Upper lobe of right lung (tissue), 1 donor: ENCODE measurements around the gene AIMP1. TPM values are rescaled to one million over a fixed set of nuclear protein-coding genes. Genes with fewer than 3 reads are reported as not detected.
"Not testable (repeated sequence)": the region's sequence is repeated elsewhere in the genome, so short reads cannot be mapped to it uniquely, and the experiment has no call there.

ENCODE experiments used
- ATAC-seq: fragments of 200-7000 bp; cut with Tn5 transposase; one replicate; pipeline ENCODE4 v1.9.1; 2020; ENCODE audit warnings: mild to moderate bottlenecking, moderate library complexity
- DNase-seq: peaks from one replicate; pipeline ENCODE4 v3.0.0-alpha.2; 2020
- H3K27ac ChIP-seq: fragments of 200-600 bp; one replicate; pipeline ENCODE4 v1.8.0; 2022
- H3K27me3 ChIP-seq: fragments of 200-600 bp; one replicate; pipeline ENCODE4 v1.8.0; 2022; ENCODE audit warnings: mild to moderate bottlenecking
- H3K36me3 ChIP-seq: fragments of 200-600 bp; one replicate; pipeline ENCODE4 v1.8.0; 2022
- H3K4me1 ChIP-seq: fragments of 200-600 bp; one replicate; pipeline ENCODE4 v1.8.0; 2022
- H3K4me3 ChIP-seq: fragments of 200-600 bp; one replicate; pipeline ENCODE4 v1.8.0; 2022; ENCODE audit warnings: mild to moderate bottlenecking
- H3K9me3 ChIP-seq: fragments of 200-600 bp; one replicate; pipeline ENCODE4 v1.8.0; 2022
- intact Hi-C: fragments of 100-400 bp; cut with DNase I; formaldehyde crosslinking; loops from one replicate; pipeline ENCODE4 v1.11.0; 2022
- total RNA-seq: library from RNA; stranded (reverse); fragmentation: NEBNext Ultra II Directional; extraction: Animal tissue kit (Norgen Biotek cat#: 25700); gene quantifications from one replicate; pipeline ENCODE4 v1.2.1, GENCODE V29; 2021
- TF ChIP-seq, protein P1 (sequence below): fragments of 200-600 bp; IDR thresholded peaks from one replicate; pipeline ENCODE4 v1.8.0; 2022; ENCODE audit warnings: antibody characterized with exemption
- donor health status: DM: no; HTN: yes; CAD: no; lungs with severe emphysema.

Gene AIMP1
- total RNA-seq, 1 donor from 2014 or later, result 42.9 TPM

DNA sequence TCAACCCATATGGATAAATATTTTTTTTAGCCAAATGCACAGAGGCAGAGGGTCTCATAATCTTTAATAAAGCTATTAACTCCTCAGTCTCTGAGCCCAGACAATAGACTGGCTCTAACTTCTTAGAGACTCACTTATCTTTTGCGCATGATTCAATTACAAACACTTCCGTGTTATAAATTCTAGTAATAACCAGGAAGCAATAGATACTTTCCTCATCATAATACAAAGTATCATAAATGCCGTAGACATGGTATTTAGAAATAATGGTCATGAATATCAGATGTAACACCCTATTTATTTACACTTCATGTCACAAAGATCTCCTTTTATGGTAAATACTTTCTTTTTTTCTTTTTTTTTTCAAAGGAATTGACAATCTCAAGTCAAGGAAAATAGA lies 56.7 kb downstream of the AIMP1 start:
- no peaks in the 10 kb centered on the region for H3K4me1 ChIP-seq
- no peak overlapping the region for H3K27ac ChIP-seq
- DNase-seq (no peak), ATAC-seq (no peak)
- no peaks in the 10 kb centered on the region for H3K36me3 ChIP-seq
- TF ChIP-seq, protein P1, sequence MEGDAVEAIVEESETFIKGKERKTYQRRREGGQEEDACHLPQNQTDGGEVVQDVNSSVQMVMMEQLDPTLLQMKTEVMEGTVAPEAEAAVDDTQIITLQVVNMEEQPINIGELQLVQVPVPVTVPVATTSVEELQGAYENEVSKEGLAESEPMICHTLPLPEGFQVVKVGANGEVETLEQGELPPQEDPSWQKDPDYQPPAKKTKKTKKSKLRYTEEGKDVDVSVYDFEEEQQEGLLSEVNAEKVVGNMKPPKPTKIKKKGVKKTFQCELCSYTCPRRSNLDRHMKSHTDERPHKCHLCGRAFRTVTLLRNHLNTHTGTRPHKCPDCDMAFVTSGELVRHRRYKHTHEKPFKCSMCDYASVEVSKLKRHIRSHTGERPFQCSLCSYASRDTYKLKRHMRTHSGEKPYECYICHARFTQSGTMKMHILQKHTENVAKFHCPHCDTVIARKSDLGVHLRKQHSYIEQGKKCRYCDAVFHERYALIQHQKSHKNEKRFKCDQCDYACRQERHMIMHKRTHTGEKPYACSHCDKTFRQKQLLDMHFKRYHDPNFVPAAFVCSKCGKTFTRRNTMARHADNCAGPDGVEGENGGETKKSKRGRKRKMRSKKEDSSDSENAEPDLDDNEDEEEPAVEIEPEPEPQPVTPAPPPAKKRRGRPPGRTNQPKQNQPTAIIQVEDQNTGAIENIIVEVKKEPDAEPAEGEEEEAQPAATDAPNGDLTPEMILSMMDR, result no peak
- H3K4me3 ChIP-seq, result no peak overlapping the region
- intact Hi-C loops, result no loop called here
- peaks cover 12% of the 10 kb centered on the region for H3K27me3 ChIP-seq
- H3K9me3 ChIP-seq, result no peaks in the 10 kb centered on the region

DNA sequence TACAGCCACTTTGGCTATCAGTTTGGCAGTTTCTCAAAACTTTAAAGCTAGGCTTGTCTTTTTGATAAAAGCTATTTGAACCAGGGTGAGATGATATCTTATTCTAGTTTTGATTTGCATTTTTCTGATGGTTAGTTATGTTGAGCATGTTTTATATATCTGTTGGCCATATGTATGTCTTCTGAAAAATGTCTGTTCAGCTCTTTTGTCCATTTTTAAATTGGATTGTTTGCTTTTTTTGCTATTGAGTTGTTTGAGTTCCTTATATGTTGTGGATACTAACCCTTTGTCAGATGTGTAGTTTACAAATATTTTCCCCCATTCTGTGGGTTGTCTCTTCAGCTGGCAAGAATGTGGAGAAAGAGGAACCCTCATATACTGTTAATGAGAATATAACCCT lies 63.8 kb downstream of the AIMP1 start:
- no peak overlapping the region for H3K4me3 ChIP-seq
- intact Hi-C loops, result no loop called here
- no peaks in the 10 kb centered on the region for H3K36me3 ChIP-seq
- H3K27ac ChIP-seq, result no peak overlapping the region
- no peaks in the 10 kb centered on the region for H3K4me1 ChIP-seq
- no peaks in the 10 kb centered on the region for H3K9me3 ChIP-seq
- ATAC-seq (no peak), DNase-seq (no peak)
- TF ChIP-seq, protein P1, result no peak
- H3K27me3 ChIP-seq, result peaks cover 5% of the 10 kb centered on the region

DNA sequence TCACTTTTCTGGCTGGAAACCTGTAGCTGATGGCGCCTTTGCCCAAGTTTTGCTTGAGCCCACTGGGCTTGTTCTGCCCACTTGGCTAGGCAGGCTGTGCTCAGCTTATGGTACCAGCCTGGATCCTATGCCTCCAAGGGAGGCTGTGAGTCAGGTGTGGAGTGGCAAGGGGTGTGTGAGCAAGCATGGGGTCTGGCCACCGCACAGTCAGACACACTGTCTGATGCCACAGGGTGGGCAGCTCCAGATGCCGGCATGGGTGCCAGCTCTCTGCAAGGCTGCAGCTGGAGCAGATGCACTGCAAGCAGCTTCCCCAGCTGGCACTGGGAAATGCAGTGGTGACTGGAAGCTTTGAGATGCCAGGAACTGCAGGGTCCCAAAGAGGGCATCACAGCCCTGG lies 68.5 kb downstream of the AIMP1 start:
- no peaks in the 10 kb centered on the region for H3K9me3 ChIP-seq
- no peak overlapping the region for H3K4me3 ChIP-seq
- no peaks in the 10 kb centered on the region for H3K4me1 ChIP-seq
- intact Hi-C loops, result no loop called here
- peaks cover 5% of the 10 kb centered on the region for H3K27me3 ChIP-seq
- H3K36me3 ChIP-seq, result no peaks in the 10 kb centered on the region
- no peak for ATAC-seq
- no peak overlapping the region for H3K27ac ChIP-seq
- no peak for DNase-seq
- TF ChIP-seq, protein P1, result no peak

DNA sequence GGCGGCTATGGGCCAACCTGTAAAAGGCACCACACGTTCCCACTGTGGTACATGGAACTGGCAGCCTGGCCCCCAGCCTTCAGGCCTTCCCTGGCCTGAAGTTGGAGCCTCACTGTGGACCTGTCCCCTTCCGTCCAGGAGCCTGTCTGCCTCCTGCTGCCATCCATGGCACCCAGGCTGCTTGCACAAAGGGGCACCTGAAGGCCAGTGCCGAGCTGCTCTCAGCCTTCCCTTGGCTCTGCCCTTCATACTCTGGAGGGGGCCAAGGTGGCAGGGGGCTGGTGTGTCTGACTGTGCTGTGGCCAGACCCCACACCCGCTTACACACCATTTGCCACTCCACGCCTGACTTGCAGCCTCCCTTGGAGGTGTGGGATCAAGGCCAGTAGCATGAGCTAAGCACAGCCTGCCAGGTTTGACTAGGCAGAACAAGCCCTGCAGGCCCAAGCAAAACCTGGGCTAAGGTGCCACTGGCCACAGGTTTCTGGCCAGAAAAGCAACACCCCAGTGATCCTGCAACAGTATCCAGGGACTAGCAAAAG lies 69.6 kb downstream of the AIMP1 start:
- Histone ChIP-seq H3K4me1 (no peaks in the 10 kb centered on the region), H3K27me3 (peaks cover 5% of the 10 kb centered on the region), H3K4me3 (no peak overlapping the region), H3K9me3 (no peaks in the 10 kb centered on the region), H3K27ac (no peak overlapping the region), H3K36me3 (no peaks in the 10 kb centered on the region)
- DNase-seq (no peak), ATAC-seq (peak; percentile 32)
- intact Hi-C loops, result no loop called here
- TF ChIP-seq, protein P1, result no peak

DNA sequence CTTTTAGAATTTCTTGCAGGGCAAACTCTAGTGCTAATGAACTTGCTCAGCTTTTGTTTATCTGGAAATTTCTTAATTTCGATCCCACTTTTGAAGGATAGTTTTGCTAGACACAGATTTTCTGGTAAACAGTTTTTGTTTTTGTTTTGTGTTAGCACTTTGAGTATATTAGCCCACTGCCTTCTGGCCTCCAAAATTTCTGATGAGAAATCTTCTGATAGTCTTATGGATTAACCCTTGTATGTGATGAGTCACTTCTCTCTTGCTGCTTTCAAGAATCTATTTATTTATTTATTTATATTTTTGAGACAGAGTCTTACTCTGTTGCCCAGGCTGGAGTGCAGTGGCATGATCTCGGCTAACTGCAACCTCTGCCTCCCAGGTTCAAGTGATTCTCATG lies 79.2 kb downstream of the AIMP1 start:
- H3K4me3 ChIP-seq, result no peak overlapping the region
- no peaks in the 10 kb centered on the region for H3K4me1 ChIP-seq
- TF ChIP-seq, protein P1, result no peak
- no peak for ATAC-seq
- DNase-seq, result no peak
- intact Hi-C loops, result no loop called here
- no peaks in the 10 kb centered on the region for H3K27me3 ChIP-seq
- H3K36me3 ChIP-seq, result no peaks in the 10 kb centered on the region
- peaks cover 22% of the 10 kb centered on the region for H3K9me3 ChIP-seq
- H3K27ac ChIP-seq, result no peak overlapping the region

DNA sequence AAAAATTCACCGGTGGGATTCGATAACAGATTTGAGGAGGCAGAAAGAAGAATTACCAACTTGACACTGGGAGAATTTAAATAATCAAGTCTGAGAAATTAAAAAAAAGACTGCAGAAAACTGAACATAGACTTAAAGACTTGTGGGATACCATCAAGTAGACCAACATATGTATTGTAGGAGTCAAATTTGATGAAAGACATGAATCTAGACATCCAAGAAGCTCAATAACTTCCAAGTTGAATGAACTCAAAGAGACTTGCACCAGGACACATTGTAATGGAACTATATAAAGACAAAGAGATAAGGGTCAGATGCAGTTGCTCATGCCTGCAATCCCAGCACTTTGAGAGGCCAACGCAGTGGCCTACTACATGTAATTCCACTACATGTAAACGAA lies 82.5 kb downstream of the AIMP1 start:
- ATAC-seq, intact Hi-C loops, H3K27me3 ChIP-seq, H3K36me3 ChIP-seq, H3K4me3 ChIP-seq, DNase-seq, H3K27ac ChIP-seq, H3K4me1 ChIP-seq: not testable (repeated sequence)
- H3K9me3 ChIP-seq, result peaks cover 22% of the 10 kb centered on the region

Other genes with a start within 250 kb of the AIMP1 start
- gene TBCK, start 341 bp upstream of the AIMP1 start, total RNA-seq, result 51.7 TPM
- not detected for gene GIMD1, start 52.2 kb downstream of the AIMP1 start, total RNA-seq